H1 (cell line): Measurements from ENCODE around the gene FES. TPM values are rescaled to one million over a fixed set of nuclear protein-coding genes. Genes with fewer than 3 reads are reported as not detected.

Experiments used
- CTCF ChIA-PET: fragments of 300-600 bp; sonication (Branson Sonifier 250); formaldehyde crosslinking; loops from one replicate; lab custom pipeline; 2021; ENCODE audit not compliant: partially characterized antibody; lab: Charles Lee
- POLR2A ChIA-PET: fragments of 300-600 bp; sonication (Branson Sonifier 250); formaldehyde crosslinking; loops from one replicate; lab custom pipeline; 2021; ENCODE audit warnings: inconsistent platforms; ENCODE audit not compliant: partially characterized antibody; lab: Charles Lee
- DNase-seq, 2 experiments: peaks; one replicate each; pipeline versions ENCODE4 v3.0.0 to v3.0.0-alpha.2; 2010 to 2022; ENCODE audit warnings: low spot score in 2 of 2, low read depth in 1 of 2, mixed read lengths in 1 of 2
- FAIRE-seq: peaks from 2 replicates; lab custom pipeline; 2011; peaks lifted over from hg19 to GRCh38; lab: Jason Lieb, UNC
- H2AFZ ChIP-seq: 2 replicates; pipeline ENCODE4 v1.8.1; 2012; ENCODE audit warnings: low read length, inconsistent platforms
- H2AK5ac ChIP-seq: 2 replicates; pipeline ENCODE4 v1.6.1; 2013; ENCODE audit warnings: low read depth, low read length
- H2BK120ac ChIP-seq: replicated peaks from 2 replicates; pipeline ENCODE3; 2013; ENCODE audit warnings: low read depth, low read length, inconsistent platforms
- H2BK12ac ChIP-seq: 2 replicates; pipeline ENCODE4 v1.6.1; 2013; ENCODE audit warnings: low read depth, low read length
- H2BK15ac ChIP-seq: 2 replicates; pipeline ENCODE4 v1.6.1; 2013; ENCODE audit warnings: low read length
- H2BK20ac ChIP-seq: 2 replicates; pipeline ENCODE4 v1.6.1; 2013; ENCODE audit warnings: low read length
- H2BK5ac ChIP-seq: 2 replicates; pipeline ENCODE4 v1.6.1; 2013; ENCODE audit warnings: low read depth, low read length
- H3K14ac ChIP-seq: 2 replicates; pipeline ENCODE4 v1.6.1; 2013; ENCODE audit warnings: inconsistent platforms; ENCODE audit not compliant: insufficient read length
- H3K18ac ChIP-seq: 2 replicates; pipeline ENCODE4 v1.6.1; 2013; ENCODE audit warnings: low read length; ENCODE audit errors: extremely low read depth
- H3K23ac ChIP-seq: 2 replicates; pipeline ENCODE4 v1.6.1; 2013; ENCODE audit warnings: inconsistent platforms; ENCODE audit not compliant: insufficient read length
- H3K23me2 ChIP-seq: 2 replicates; pipeline ENCODE4 v1.6.1; 2013; ENCODE audit warnings: low read depth, low read length
- H3K27ac ChIP-seq: 2 replicates; pipeline ENCODE4 v1.6.1; 2011; ENCODE audit warnings: low read depth, low read length, inconsistent platforms
- H3K27me3 ChIP-seq, 4 experiments: replicated peaks in 1 of 4; 1 replicate in 1 of 4; 2 replicates in 3 of 4; pipeline versions ENCODE4 v1.6.1 to v1.8.1; 2011 to 2013; ENCODE audit warnings: low read length in 3 of 4, mild to moderate bottlenecking in 3 of 4, inconsistent platforms in 2 of 4, mixed read lengths in 2 of 4, moderate library complexity in 1 of 4; ENCODE audit not compliant: control insufficient read depth in 3 of 4, insufficient read depth in 3 of 4; ENCODE audit errors: extremely low read depth in 1 of 4
- H3K36me3 ChIP-seq, 4 experiments: 2 replicates each; pipeline versions ENCODE4 v1.6.1 to v1.8.1; 2011 to 2013; ENCODE audit warnings: mild to moderate bottlenecking in 4 of 4, low read length in 3 of 4, moderate library complexity in 2 of 4, control low read depth in 1 of 4, inconsistent platforms in 1 of 4; ENCODE audit not compliant: insufficient read depth in 4 of 4, control insufficient read depth in 2 of 4
- H3K4ac ChIP-seq: replicated peaks from 2 replicates; pipeline ENCODE3; 2013; ENCODE audit warnings: low read length, low read depth, mixed read lengths, inconsistent platforms; ENCODE audit not compliant: insufficient read length
- H3K4me1 ChIP-seq, 4 experiments: replicated peaks in 1 of 4; 1 replicate in 1 of 4; 2 replicates in 3 of 4; pipeline versions ENCODE4 v1.6.1 to v1.8.1; 2011 to 2013; ENCODE audit warnings: low read length in 3 of 4, inconsistent platforms in 2 of 4, mixed read lengths in 1 of 4; ENCODE audit not compliant: insufficient read depth in 4 of 4, control insufficient read depth in 3 of 4
- H3K4me2 ChIP-seq, 2 experiments: 2 replicates each; pipeline versions ENCODE4 v1.6.1 to v1.8.1; 2011 to 2013; ENCODE audit warnings: low read depth in 2 of 2, low read length in 2 of 2, control low read depth in 1 of 2, inconsistent platforms in 1 of 2, mild to moderate bottlenecking in 1 of 2; ENCODE audit not compliant: insufficient read depth in 1 of 2
- H3K4me3 ChIP-seq, 4 experiments: fragments of 200-600, 300-600 bp in 1 of 4; sonication (generic), shearing (Covaris generic), sonication (Bioruptor Twin) in 1 of 4; 2 replicates each; pipeline versions ENCODE4 v1.5.1 to v1.8.1; 2011 to 2016; ENCODE audit warnings: low read length in 4 of 4, low read depth in 3 of 4, control low read depth in 2 of 4, inconsistent platforms in 2 of 4, mild to moderate bottlenecking in 2 of 4, mixed read lengths in 1 of 4, moderate library complexity in 1 of 4; ENCODE audit not compliant: insufficient read depth in 2 of 4; ENCODE audit errors: extremely low read depth in 1 of 4
- H3K56ac ChIP-seq: replicated peaks from 2 replicates; pipeline ENCODE3; 2013; ENCODE audit warnings: low read depth, mild to moderate bottlenecking, mixed read lengths, low read length, inconsistent platforms; ENCODE audit not compliant: insufficient read length
- H3K79me1 ChIP-seq: 2 replicates; pipeline ENCODE4 v1.6.1; 2013; ENCODE audit warnings: low read depth, low read length, control low read depth
- H3K79me2 ChIP-seq, 2 experiments: 2 replicates each; pipeline versions ENCODE4 v1.6.1 to v1.8.1; 2012 to 2013; ENCODE audit warnings: low read length in 2 of 2, mild to moderate bottlenecking in 2 of 2, inconsistent platforms in 1 of 2; ENCODE audit not compliant: insufficient read depth in 2 of 2, control insufficient read depth in 1 of 2
- H3K9ac ChIP-seq, 4 experiments: replicated peaks in 1 of 4; 1 replicate in 1 of 4; 2 replicates in 3 of 4; pipeline versions ENCODE4 v1.6.1 to v1.8.1; 2011 to 2013; ENCODE audit warnings: low read depth in 3 of 4, low read length in 3 of 4, control low read depth in 2 of 4, mild to moderate bottlenecking in 2 of 4, moderate library complexity in 2 of 4, inconsistent platforms in 1 of 4; ENCODE audit errors: extremely low read depth in 1 of 4
- H3K9me3 ChIP-seq, 2 experiments: 2 replicates each; pipeline versions ENCODE4 v1.6.1 to v1.8.1; 2012 to 2013; ENCODE audit warnings: mild to moderate bottlenecking in 2 of 2, moderate library complexity in 2 of 2, control low read depth in 1 of 2, inconsistent platforms in 1 of 2, low read depth in 1 of 2, low read length in 1 of 2, mixed read lengths in 1 of 2; ENCODE audit not compliant: insufficient read depth in 2 of 2
- H4K20me1 ChIP-seq, 2 experiments: replicated peaks in 1 of 2; 2 replicates each; pipeline versions ENCODE3 to v1.8.1; 2011 to 2013; ENCODE audit warnings: inconsistent platforms in 2 of 2, low read length in 2 of 2, mild to moderate bottlenecking in 1 of 2; ENCODE audit not compliant: insufficient read depth in 2 of 2, control insufficient read depth in 1 of 2
- H4K5ac ChIP-seq: 2 replicates; pipeline ENCODE4 v1.6.1; 2013; ENCODE audit warnings: low read length, low read depth, mixed read lengths, inconsistent platforms; ENCODE audit not compliant: insufficient read length
- H4K8ac ChIP-seq: 2 replicates; pipeline ENCODE4 v1.8.0; 2013; ENCODE audit warnings: mild to moderate bottlenecking, moderate library complexity, low read length, inconsistent platforms; ENCODE audit not compliant: insufficient read depth; ENCODE audit errors: extremely low read depth
- H4K91ac ChIP-seq: replicated peaks from 2 replicates; pipeline ENCODE3; 2013; ENCODE audit warnings: low read length, mixed read lengths, inconsistent platforms; ENCODE audit not compliant: insufficient read length
- PHF8 ChIP-seq: fragments of 200-600 bp; sonication (generic); conservative IDR thresholded peaks from 2 replicates; pipeline ENCODE4 v1.7.1; 2012; ENCODE audit warnings: low read depth, mild to moderate bottlenecking, inconsistent platforms, low read length, moderate library complexity
- SIX5 ChIP-seq: IDR thresholded peaks from 2 replicates; pipeline ENCODE4 v1.6.1; 2011; ENCODE audit warnings: mild to moderate bottlenecking, low read depth, low read length
- SUZ12 ChIP-seq: fragments of 200-600 bp; sonication (generic); IDR thresholded peaks from 2 replicates; pipeline ENCODE4 v1.6.1; 2012; ENCODE audit warnings: mild to moderate bottlenecking, inconsistent platforms, low read length, moderate library complexity, mixed read lengths
- WGBS, 2 experiments: shearing (Covaris generic) in 1 of 2; methylation state at CpG; one replicate each; pipeline versions ENCODE4 v1.1.6 to v1.1.7; 2013 to 2015; ENCODE audit warnings: low lambda C conversion rate in 2 of 2, mixed read lengths in 2 of 2, inconsistent platforms in 1 of 2, low coverage in 1 of 2, missing lambda C conversion rate in 1 of 2; ENCODE audit not compliant: insufficient replicate concordance in 2 of 2, insufficient coverage in 1 of 2, insufficient read length in 1 of 2; ENCODE audit errors: extremely low coverage in 1 of 2, missing lambda C conversion rate in 1 of 2; 5-methylcytosine and 5-hydroxymethylcytosine counted together
- polyA plus RNA-seq, 7 experiments: library from polyadenylated mRNA; depleted of rRNA in 3 of 7; stranded (reverse) in 5 of 7; unstranded in 2 of 7; fragments of >200 nt in 5 of 7; fragments of 200-250 nt in 2 of 7; gene quantifications; 1 replicate in 5 of 7; 2 replicates in 1 of 7; 4 replicates in 1 of 7; pipeline versions ENCODE4 v1.2.1 to v1.2.3, GENCODE V29; 2011 to 2013; ENCODE audit warnings: missing spikeins in 2 of 7, mixed read lengths in 2 of 7
- total RNA-seq: library from RNA; stranded (reverse); fragmentation: NEBNext Ultra II Directional; extraction: Animal tissue kit (Norgen Biotek cat#: 25700); gene quantifications from 2 replicates; pipeline ENCODE4 v1.2.1, GENCODE V29; 2021

The FES gene
- total and polyA plus RNA-seq, 2 of the 8 experiments (the other 6 are each of a cell fraction or from before 2014, with no cell fraction given) = 8.5 to 8.6 TPM

GRCh38 chr15:90838544-90838943 is 45.8 kb upstream of the FES start:
- H4K91ac ChIP-seq = peak overlapping the region; percentile 95
- CTCF ChIA-PET = interaction anchor here (2.6 to 3.2 kb wide), 3 partner anchors 12 to 94 kb away, joined by 7 to 15 read pairs (median 14); partner anchors contain the start of gene HDDC3
- no peak overlapping the region for H3K4ac ChIP-seq
- H3K4me3 ChIP-seq = no peak overlapping the region
- no peak overlapping the region for H3K14ac ChIP-seq
- H4K5ac ChIP-seq = no peak overlapping the region
- DNase-seq (no peak), FAIRE-seq (no peak)
- peak overlapping the region; percentile 81; the same call in 1 of the 2 replicates for H2BK15ac ChIP-seq
- peak overlapping the region in 1 of 2 experiments; percentile 58; a peak in 1 of 4 replicates for H3K4me2 ChIP-seq
- H3K79me2 ChIP-seq = no peaks in the 10 kb centered on the region
- 94% methylated on average over 15 of the region's 15 CpGs; no CpG with 5 or more reads in 1 of the 2 experiments for WGBS, 2 experiments
- no peaks in the 10 kb centered on the region for H3K36me3 ChIP-seq
- H3K23ac ChIP-seq = no peak overlapping the region
- peak overlapping the region; percentile 85; the same call in 1 of the 2 replicates for H2BK5ac ChIP-seq
- no peaks in the 10 kb centered on the region for H3K79me1 ChIP-seq
- H3K27me3 ChIP-seq = no peaks in the 10 kb centered on the region; a peak in 1 of 7 replicates
- peak overlapping the region; percentile 75; the same call in 1 of the 2 replicates for H2AK5ac ChIP-seq
- peaks cover 6 to 21% (median 18%) of the 10 kb centered on the region in 4 experiments for H3K4me1 ChIP-seq
- peak overlapping the region; percentile 99; the same call in 1 of the 2 replicates for H2BK20ac ChIP-seq
- no peak overlapping the region for H2BK120ac ChIP-seq
- H4K8ac ChIP-seq = no peak overlapping the region
- H2AFZ ChIP-seq = no peak overlapping the region
- no peaks in the 10 kb centered on the region for H3K9me3 ChIP-seq
- H3K56ac ChIP-seq = no peak overlapping the region
- H3K23me2 ChIP-seq = no peaks in the 10 kb centered on the region
- peak overlapping the region; percentile 96; the same call in 1 of the 2 replicates for H2BK12ac ChIP-seq
- H3K27ac ChIP-seq = no peak overlapping the region
- TF ChIP-seq SIX5 = no peak
- no peak for TF ChIP-seq PHF8
- TF ChIP-seq SUZ12 = no peak
- no peak overlapping the region for H3K9ac ChIP-seq
- H4K20me1 ChIP-seq = no peaks in the 10 kb centered on the region
- H3K18ac ChIP-seq = peak overlapping the region; percentile 10; the same call in 1 of the 2 replicates
- POLR2A ChIA-PET = interaction anchor here (0.8 to 1.8 kb wide), 5 partner anchors 23 to 97 kb away, joined by 3 to 12 read pairs (median 3); partner anchors contain the start of gene UNC45A
